GM23338 (cell line): ENCODE measurements around the gene MUC5B. TPM values are rescaled to one million over a fixed set of nuclear protein-coding genes. Genes with fewer than 3 reads are reported as not detected.

ENCODE experiments used
- CREB1 ChIP-seq: fragments of 250-450 bp; sonication (Bioruptor Pico); IDR thresholded peaks from 2 replicates; pipeline ENCODE4 v1.5.0; 2020; ENCODE audit warnings: low read depth, mild to moderate bottlenecking, moderate library complexity
- EZH2 ChIP-seq: fragments of 200-600 bp; sonication (generic); IDR thresholded peaks from one replicate; pipeline ENCODE4 v1.8.0; 2017; ENCODE audit warnings: antibody characterized with exemption, mild to moderate bottlenecking, low read depth; ENCODE audit not compliant: unreplicated experiment
- NANOG ChIP-seq: IDR thresholded peaks from 2 replicates; pipeline ENCODE4 v1.6.1; 2016; ENCODE audit warnings: antibody characterized with exemption, borderline replicate concordance
- POLR2AphosphoS5 ChIP-seq: IDR thresholded peaks from 2 replicates; pipeline ENCODE4 v1.6.1; 2016; ENCODE audit warnings: antibody characterized with exemption, low read depth
- STAT1 ChIP-seq: IDR thresholded peaks from one replicate; pipeline ENCODE4 v1.6.1; 2016; ENCODE audit warnings: antibody characterized with exemption; ENCODE audit not compliant: unreplicated experiment
- ZNF114 ChIP-seq: fragments of 250-450 bp; sonication (Bioruptor Pico); IDR thresholded peaks from 2 replicates; pipeline ENCODE4 v1.5.0; 2020; ENCODE audit warnings: mild to moderate bottlenecking, moderate library complexity
- ZNF331 ChIP-seq: fragments of 250-450 bp; sonication (Bioruptor Pico); IDR thresholded peaks from 2 replicates; pipeline ENCODE4 v1.5.0; 2020; ENCODE audit warnings: low read depth, mild to moderate bottlenecking, moderate library complexity
- polyA plus RNA-seq: library from polyadenylated mRNA; unstranded; fragments of >200 nt; fragmentation: Nextera tagmentation; extraction: Ambion mirVana; gene quantifications from 2 replicates; pipeline ENCODE4 v1.2.1, GENCODE V29; 2016
- total RNA-seq: library from RNA; depleted of rRNA; stranded (reverse); fragments of >200 nt; shearing (Covaris generic); gene quantifications from 2 replicates; pipeline ENCODE4 v1.2.3, GENCODE V29; 2014
- TF ChIP-seq, protein P1 (sequence below): fragments of 250-450 bp; sonication (Bioruptor Pico); IDR thresholded peaks from 2 replicates; pipeline ENCODE4 v1.5.0; 2020; ENCODE audit warnings: mild to moderate bottlenecking, moderate library complexity
- TF ChIP-seq, protein P2 (sequence below): IDR thresholded peaks from one replicate; pipeline ENCODE4 v1.6.1; 2018; ENCODE audit warnings: antibody characterized with exemption; ENCODE audit not compliant: unreplicated experiment
- TF ChIP-seq, protein P3 (sequence below): IDR thresholded peaks from 2 replicates; pipeline ENCODE4 v1.6.1; 2016; ENCODE audit warnings: antibody characterized with exemption
- TF ChIP-seq, protein P4 (sequence below), 2 experiments: fragments of 200-600 bp in 1 of 2; sonication (generic) in 1 of 2; conservative IDR thresholded peaks; 2 replicates each; pipeline versions ENCODE4 v1.5.1 to v1.6.1; 2016 to 2017; ENCODE audit warnings: antibody characterized with exemption in 2 of 2, low read depth in 2 of 2, mild to moderate bottlenecking in 2 of 2, moderate library complexity in 1 of 2

Gene MUC5B
- total and polyA plus RNA-seq, 2 experiments from 2014 or later = 0.18 to 0.90 TPM

DNA sequence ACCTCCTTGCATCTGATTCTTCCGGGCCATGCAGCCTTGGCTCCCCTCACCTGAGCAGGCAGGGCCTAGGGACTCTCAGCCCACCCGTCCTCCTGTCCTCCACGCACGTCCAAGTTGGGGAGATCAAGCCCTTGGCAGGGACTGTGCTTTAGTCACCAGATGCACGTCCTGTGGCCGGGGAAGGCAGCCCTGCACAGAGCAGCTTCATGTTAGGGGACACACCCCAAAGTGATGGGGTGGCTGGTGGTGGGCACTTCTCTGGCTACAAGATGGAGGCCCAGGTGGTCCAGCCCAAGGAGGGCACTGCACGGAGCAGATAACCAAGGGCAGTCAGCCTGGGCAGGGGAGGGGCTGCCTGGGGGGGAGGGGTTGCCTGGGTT lies 1.2 kb downstream of the MUC5B start (continued):
- TF ChIP-seq, protein P1, sequence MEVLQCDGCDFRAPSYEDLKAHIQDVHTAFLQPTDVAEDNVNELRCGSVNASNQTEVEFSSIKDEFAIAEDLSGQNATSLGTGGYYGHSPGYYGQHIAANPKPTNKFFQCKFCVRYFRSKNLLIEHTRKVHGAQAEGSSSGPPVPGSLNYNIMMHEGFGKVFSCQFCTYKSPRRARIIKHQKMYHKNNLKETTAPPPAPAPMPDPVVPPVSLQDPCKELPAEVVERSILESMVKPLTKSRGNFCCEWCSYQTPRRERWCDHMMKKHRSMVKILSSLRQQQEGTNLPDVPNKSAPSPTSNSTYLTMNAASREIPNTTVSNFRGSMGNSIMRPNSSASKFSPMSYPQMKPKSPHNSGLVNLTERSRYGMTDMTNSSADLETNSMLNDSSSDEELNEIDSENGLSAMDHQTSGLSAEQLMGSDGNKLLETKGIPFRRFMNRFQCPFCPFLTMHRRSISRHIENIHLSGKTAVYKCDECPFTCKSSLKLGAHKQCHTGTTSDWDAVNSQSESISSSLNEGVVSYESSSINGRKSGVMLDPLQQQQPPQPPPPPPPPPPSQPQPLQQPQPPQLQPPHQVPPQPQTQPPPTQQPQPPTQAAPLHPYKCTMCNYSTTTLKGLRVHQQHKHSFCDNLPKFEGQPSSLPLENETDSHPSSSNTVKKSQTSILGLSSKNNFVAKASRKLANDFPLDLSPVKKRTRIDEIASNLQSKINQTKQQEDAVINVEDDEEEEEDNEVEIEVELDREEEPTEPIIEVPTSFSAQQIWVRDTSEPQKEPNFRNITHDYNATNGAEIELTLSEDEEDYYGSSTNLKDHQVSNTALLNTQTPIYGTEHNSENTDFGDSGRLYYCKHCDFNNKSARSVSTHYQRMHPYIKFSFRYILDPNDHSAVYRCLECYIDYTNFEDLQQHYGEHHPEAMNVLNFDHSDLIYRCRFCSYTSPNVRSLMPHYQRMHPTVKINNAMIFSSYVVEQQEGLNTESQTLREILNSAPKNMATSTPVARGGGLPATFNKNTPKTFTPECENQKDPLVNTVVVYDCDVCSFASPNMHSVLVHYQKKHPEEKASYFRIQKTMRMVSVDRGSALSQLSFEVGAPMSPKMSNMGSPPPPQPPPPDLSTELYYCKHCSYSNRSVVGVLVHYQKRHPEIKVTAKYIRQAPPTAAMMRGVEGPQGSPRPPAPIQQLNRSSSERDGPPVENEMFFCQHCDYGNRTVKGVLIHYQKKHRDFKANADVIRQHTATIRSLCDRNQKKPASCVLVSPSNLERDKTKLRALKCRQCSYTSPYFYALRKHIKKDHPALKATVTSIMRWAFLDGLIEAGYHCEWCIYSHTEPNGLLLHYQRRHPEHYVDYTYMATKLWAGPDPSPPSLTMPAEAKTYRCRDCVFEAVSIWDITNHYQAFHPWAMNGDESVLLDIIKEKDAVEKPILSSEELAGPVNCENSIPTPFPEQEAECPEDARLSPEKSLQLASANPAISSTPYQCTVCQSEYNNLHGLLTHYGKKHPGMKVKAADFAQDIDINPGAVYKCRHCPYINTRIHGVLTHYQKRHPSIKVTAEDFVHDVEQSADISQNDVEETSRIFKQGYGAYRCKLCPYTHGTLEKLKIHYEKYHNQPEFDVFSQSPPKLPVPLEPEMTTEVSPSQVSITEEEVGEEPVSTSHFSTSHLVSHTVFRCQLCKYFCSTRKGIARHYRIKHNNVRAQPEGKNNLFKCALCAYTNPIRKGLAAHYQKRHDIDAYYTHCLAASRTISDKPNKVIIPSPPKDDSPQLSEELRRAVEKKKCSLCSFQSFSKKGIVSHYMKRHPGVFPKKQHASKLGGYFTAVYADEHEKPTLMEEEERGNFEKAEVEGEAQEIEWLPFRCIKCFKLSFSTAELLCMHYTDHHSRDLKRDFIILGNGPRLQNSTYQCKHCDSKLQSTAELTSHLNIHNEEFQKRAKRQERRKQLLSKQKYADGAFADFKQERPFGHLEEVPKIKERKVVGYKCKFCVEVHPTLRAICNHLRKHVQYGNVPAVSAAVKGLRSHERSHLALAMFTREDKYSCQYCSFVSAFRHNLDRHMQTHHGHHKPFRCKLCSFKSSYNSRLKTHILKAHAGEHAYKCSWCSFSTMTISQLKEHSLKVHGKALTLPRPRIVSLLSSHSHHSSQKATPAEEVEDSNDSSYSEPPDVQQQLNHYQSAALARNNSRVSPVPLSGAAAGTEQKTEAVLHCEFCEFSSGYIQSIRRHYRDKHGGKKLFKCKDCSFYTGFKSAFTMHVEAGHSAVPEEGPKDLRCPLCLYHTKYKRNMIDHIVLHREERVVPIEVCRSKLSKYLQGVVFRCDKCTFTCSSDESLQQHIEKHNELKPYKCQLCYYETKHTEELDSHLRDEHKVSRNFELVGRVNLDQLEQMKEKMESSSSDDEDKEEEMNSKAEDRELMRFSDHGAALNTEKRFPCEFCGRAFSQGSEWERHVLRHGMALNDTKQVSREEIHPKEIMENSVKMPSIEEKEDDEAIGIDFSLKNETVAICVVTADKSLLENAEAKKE (CRISPR knock-in tag) = no peak
- TF ChIP-seq NANOG (no peak), ZNF114 (CRISPR knock-in tag) (no peak), STAT1 (no peak), EZH2 (no peak), ZNF331 (CRISPR knock-in tag) (no peak), POLR2AphosphoS5 (no peak), CREB1 (CRISPR knock-in tag) (no peak)
- TF ChIP-seq, protein P2, sequence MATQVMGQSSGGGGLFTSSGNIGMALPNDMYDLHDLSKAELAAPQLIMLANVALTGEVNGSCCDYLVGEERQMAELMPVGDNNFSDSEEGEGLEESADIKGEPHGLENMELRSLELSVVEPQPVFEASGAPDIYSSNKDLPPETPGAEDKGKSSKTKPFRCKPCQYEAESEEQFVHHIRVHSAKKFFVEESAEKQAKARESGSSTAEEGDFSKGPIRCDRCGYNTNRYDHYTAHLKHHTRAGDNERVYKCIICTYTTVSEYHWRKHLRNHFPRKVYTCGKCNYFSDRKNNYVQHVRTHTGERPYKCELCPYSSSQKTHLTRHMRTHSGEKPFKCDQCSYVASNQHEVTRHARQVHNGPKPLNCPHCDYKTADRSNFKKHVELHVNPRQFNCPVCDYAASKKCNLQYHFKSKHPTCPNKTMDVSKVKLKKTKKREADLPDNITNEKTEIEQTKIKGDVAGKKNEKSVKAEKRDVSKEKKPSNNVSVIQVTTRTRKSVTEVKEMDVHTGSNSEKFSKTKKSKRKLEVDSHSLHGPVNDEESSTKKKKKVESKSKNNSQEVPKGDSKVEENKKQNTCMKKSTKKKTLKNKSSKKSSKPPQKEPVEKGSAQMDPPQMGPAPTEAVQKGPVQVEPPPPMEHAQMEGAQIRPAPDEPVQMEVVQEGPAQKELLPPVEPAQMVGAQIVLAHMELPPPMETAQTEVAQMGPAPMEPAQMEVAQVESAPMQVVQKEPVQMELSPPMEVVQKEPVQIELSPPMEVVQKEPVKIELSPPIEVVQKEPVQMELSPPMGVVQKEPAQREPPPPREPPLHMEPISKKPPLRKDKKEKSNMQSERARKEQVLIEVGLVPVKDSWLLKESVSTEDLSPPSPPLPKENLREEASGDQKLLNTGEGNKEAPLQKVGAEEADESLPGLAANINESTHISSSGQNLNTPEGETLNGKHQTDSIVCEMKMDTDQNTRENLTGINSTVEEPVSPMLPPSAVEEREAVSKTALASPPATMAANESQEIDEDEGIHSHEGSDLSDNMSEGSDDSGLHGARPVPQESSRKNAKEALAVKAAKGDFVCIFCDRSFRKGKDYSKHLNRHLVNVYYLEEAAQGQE = no peak
- TF ChIP-seq, protein P3, sequence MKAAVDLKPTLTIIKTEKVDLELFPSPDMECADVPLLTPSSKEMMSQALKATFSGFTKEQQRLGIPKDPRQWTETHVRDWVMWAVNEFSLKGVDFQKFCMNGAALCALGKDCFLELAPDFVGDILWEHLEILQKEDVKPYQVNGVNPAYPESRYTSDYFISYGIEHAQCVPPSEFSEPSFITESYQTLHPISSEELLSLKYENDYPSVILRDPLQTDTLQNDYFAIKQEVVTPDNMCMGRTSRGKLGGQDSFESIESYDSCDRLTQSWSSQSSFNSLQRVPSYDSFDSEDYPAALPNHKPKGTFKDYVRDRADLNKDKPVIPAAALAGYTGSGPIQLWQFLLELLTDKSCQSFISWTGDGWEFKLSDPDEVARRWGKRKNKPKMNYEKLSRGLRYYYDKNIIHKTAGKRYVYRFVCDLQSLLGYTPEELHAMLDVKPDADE = no peak
- TF ChIP-seq, protein P4, sequence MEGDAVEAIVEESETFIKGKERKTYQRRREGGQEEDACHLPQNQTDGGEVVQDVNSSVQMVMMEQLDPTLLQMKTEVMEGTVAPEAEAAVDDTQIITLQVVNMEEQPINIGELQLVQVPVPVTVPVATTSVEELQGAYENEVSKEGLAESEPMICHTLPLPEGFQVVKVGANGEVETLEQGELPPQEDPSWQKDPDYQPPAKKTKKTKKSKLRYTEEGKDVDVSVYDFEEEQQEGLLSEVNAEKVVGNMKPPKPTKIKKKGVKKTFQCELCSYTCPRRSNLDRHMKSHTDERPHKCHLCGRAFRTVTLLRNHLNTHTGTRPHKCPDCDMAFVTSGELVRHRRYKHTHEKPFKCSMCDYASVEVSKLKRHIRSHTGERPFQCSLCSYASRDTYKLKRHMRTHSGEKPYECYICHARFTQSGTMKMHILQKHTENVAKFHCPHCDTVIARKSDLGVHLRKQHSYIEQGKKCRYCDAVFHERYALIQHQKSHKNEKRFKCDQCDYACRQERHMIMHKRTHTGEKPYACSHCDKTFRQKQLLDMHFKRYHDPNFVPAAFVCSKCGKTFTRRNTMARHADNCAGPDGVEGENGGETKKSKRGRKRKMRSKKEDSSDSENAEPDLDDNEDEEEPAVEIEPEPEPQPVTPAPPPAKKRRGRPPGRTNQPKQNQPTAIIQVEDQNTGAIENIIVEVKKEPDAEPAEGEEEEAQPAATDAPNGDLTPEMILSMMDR (conservative IDR thresholded peaks at IDR 0.05; ENCODE audit: low read depth in 2 of 2) = no peak
